Urinary bladder (tissue), 4 donors: Measurements from ENCODE around the gene MAP3K4. TPM values are rescaled to one million over a fixed set of nuclear protein-coding genes. Genes with fewer than 3 reads are reported as not detected.

Experiments
- DNase-seq: peaks from one replicate; pipeline ENCODE4 v3.0.0-alpha.2; 2015; ENCODE audit errors: extremely low spot score
- H3K27ac ChIP-seq: one replicate; pipeline ENCODE4 v1.5.1; 2013; ENCODE audit warnings: low read depth, mild to moderate bottlenecking, moderate library complexity
- H3K36me3 ChIP-seq: one replicate; pipeline ENCODE4 v1.6.1; 2013; ENCODE audit warnings: mild to moderate bottlenecking, moderate library complexity; ENCODE audit not compliant: insufficient read depth
- H3K4me1 ChIP-seq: one replicate; pipeline ENCODE4 v1.6.1; 2013; ENCODE audit warnings: mild to moderate bottlenecking, moderate library complexity; ENCODE audit not compliant: insufficient read depth
- H3K4me3 ChIP-seq: one replicate; pipeline ENCODE4 v1.5.1; 2013; ENCODE audit warnings: low read depth, low read length
- WGBS: extraction: QIAGEN DNeasy Blood & Tissue Kit; methylation state at CpG from one replicate; pipeline ENCODE4 v1.1.7; 2013; 5-methylcytosine and 5-hydroxymethylcytosine counted together
- polyA plus RNA-seq: library from polyadenylated mRNA; stranded (reverse); fragments of 200-250 nt; gene quantifications from one replicate; pipeline ENCODE4 v1.2.3, GENCODE V29; 2013
- total RNA-seq: library from RNA; depleted of rRNA; stranded (reverse); fragments of >200 nt; gene quantifications from one replicate; pipeline ENCODE4 v1.2.3, GENCODE V29; 2014
- donor health status: healthy with polysubstance abuse.
- donor health status: healthy.

Gene MAP3K4
- total and polyA plus RNA-seq, 2 donors, result 12.3 to 74.4 TPM

GRCh38 chr6:161154796-161155335, 163.3 kb downstream of the MAP3K4 start:
- no peaks in the 10 kb centered on the region for H3K4me1 ChIP-seq
- no peaks in the 10 kb centered on the region for H3K36me3 ChIP-seq
- DNase-seq, result no peak
- no peak overlapping the region for H3K27ac ChIP-seq
- no peak overlapping the region for H3K4me3 ChIP-seq
- 97% methylated on average over 13 of the region's 13 CpGs for WGBS

GRCh38 chr6:161161121-161161520, 169.6 kb downstream of the MAP3K4 start:
- no peaks in the 10 kb centered on the region for H3K4me1 ChIP-seq
- WGBS, result 98% methylated on average over 15 of the region's 15 CpGs
- peaks cover 2% of the 10 kb centered on the region for H3K36me3 ChIP-seq
- H3K4me3 ChIP-seq, result no peak overlapping the region
- H3K27ac ChIP-seq, result no peak overlapping the region
- DNase-seq, result no peak

- no peak overlapping the region for H3K4me3 ChIP-seq
- no peaks in the 10 kb centered on the region for H3K4me1 ChIP-seq
- no peak for DNase-seq
- WGBS, result 91% methylated on average over 16 of the region's 16 CpGs
- peaks cover 2% of the 10 kb centered on the region for H3K36me3 ChIP-seq
- H3K27ac ChIP-seq, result no peak overlapping the region
These were observed 170.5 kb downstream of the MAP3K4 start for GRCh38 chr6:161161889-161162624.

GRCh38 chr6:161162722-161163121, 171.2 kb downstream of the MAP3K4 start:
- no peak for DNase-seq
- H3K27ac ChIP-seq, result no peak overlapping the region
- H3K36me3 ChIP-seq, result peaks cover 2% of the 10 kb centered on the region
- H3K4me1 ChIP-seq, result no peaks in the 10 kb centered on the region
- no peak overlapping the region for H3K4me3 ChIP-seq
- 90% methylated on average over 9 of the region's 9 CpGs for WGBS

GRCh38 chr6:161163466-161164181, 172.1 kb downstream of the MAP3K4 start:
- peaks cover 2% of the 10 kb centered on the region for H3K36me3 ChIP-seq
- 94% methylated on average over 13 of the region's 13 CpGs for WGBS

GRCh38 chr6:161164182-161164625, 172.6 kb downstream of the MAP3K4 start:
- H3K27ac ChIP-seq, result no peak overlapping the region
- no peaks in the 10 kb centered on the region for H3K4me1 ChIP-seq
- H3K4me3 ChIP-seq, result no peak overlapping the region
- WGBS, result 96% methylated on average over 9 of the region's 9 CpGs
- no peak for DNase-seq
- H3K36me3 ChIP-seq, result peaks cover 2% of the 10 kb centered on the region

More at GRCh38 chr6:161163466-161164181, 172.1 kb downstream of the MAP3K4 start:
- Histone ChIP-seq H3K4me1 (no peaks in the 10 kb centered on the region), H3K4me3 (no peak overlapping the region), H3K27ac (no peak overlapping the region)
- no peak for DNase-seq

GRCh38 chr6:161166176-161166575, 174.6 kb downstream of the MAP3K4 start:
- WGBS, result 94% methylated on average over 11 of the region's 11 CpGs
- H3K27ac ChIP-seq, result no peak overlapping the region

GRCh38 chr6:161166677-161167076, 175.1 kb downstream of the MAP3K4 start:
- Histone ChIP-seq H3K36me3 (peaks cover 2% of the 10 kb centered on the region), H3K27ac (no peak overlapping the region), H3K4me1 (no peaks in the 10 kb centered on the region), H3K4me3 (no peak overlapping the region)
- WGBS, result 97% methylated on average over 5 of the region's 5 CpGs
- no peak for DNase-seq

More at GRCh38 chr6:161166176-161166575, 174.6 kb downstream of the MAP3K4 start:
- Histone ChIP-seq H3K4me1 (no peaks in the 10 kb centered on the region), H3K36me3 (peaks cover 2% of the 10 kb centered on the region), H3K4me3 (no peak overlapping the region)
- no peak for DNase-seq
